Psoas muscle (tissue), 8 donors: Measurements from ENCODE around the gene THRB. TPM values are rescaled to one million over a fixed set of nuclear protein-coding genes. Genes with fewer than 3 reads are reported as not detected.

Source experiments
- ATAC-seq, 4 donors: fragments of 200-7000 bp; cut with Tn5 transposase; one replicate each; pipeline ENCODE4 v1.9.1; 2020; ENCODE audit warnings: moderate library complexity in 3 of 4, mild to moderate bottlenecking in 2 of 4
- DNase-seq, 2 donors: peaks; one replicate each; pipeline ENCODE4 v3.0.0-alpha.2; 2020
- H3K27ac ChIP-seq: fragments of 200-600 bp; one replicate; pipeline ENCODE4 v1.8.0; 2022
- H3K27me3 ChIP-seq, 3 donors: fragments of 200-600 bp in 1 of 3; one replicate each; pipeline versions ENCODE4 v1.6.1 to v1.8.0; 2013 to 2022; ENCODE audit warnings: low read length in 2 of 3, mild to moderate bottlenecking in 2 of 3, moderate library complexity in 1 of 3; ENCODE audit not compliant: insufficient read depth in 3 of 3
- H3K36me3 ChIP-seq, 2 donors: fragments of 200-600 bp in 1 of 2; one replicate each; pipeline versions ENCODE4 v1.6.1 to v1.8.0; 2013 to 2022; ENCODE audit warnings: low read depth in 1 of 2, mild to moderate bottlenecking in 1 of 2, moderate library complexity in 1 of 2; ENCODE audit not compliant: insufficient read depth in 1 of 2
- H3K4me1 ChIP-seq: fragments of 200-600 bp; one replicate; pipeline ENCODE4 v1.8.0; 2022
- H3K4me3 ChIP-seq: fragments of 200-600 bp; one replicate; pipeline ENCODE4 v1.8.0; 2022; ENCODE audit warnings: mild to moderate bottlenecking
- H3K9me3 ChIP-seq: fragments of 200-600 bp; one replicate; pipeline ENCODE4 v1.8.0; 2022
- CTCF ChIP-seq: fragments of 200-600 bp; IDR thresholded peaks from one replicate; pipeline ENCODE4 v1.8.0; 2022; ENCODE audit warnings: antibody characterized with exemption
- WGBS, 3 donors: extraction: QIAGEN DNeasy Blood & Tissue Kit; methylation state at CpG; one replicate each; pipeline versions ENCODE4 v1.1.6 to v1.1.7; 2013; 5-methylcytosine and 5-hydroxymethylcytosine counted together
- intact Hi-C, 2 donors: fragments of 100-400 bp; cut with DNase I; formaldehyde crosslinking; loops; one replicate each; pipeline versions ENCODE4 v1.11.0 to v1.14.2; 2022
- polyA plus RNA-seq, 3 donors: library from polyadenylated mRNA; stranded (reverse); fragments of 200-250 nt; gene quantifications; one replicate each; pipeline ENCODE4 v1.2.3, GENCODE V29; 2013
- total RNA-seq, 4 donors: library from RNA; stranded (reverse); fragmentation: NEBNext Ultra II Directional in 2 of 4; extraction: Animal tissue kit (Norgen Biotek cat#: 25700) in 2 of 4; gene quantifications; one replicate each; pipeline versions ENCODE4 v1.2.1 to v1.2.4, GENCODE V29; 2021 to 2023
- donor health status: healthy with polysubstance abuse.
- donor health status: DM: no; HTN: no; CAD: no; lungs with moderate emphysema.
- donor health status: Bipolar disorder and iron deficiency.
- donor health status: healthy.
- donor health status: DM: yes; HTN: yes; CAD: no.
- donor health status: DM: no; HTN: no; CAD: no.
- donor health status: DM: no; HTN: no; CAD: no.
- donor health status: DM: yes; HTN: yes; CAD: no.

THRB gene
- total and polyA plus RNA-seq, 7 donors, result 11.5 to 38.6 (median 31.4) TPM

GRCh38 chr3:24290596-24290995, 204.1 kb downstream of the THRB start:
- DNase-seq (no peak), ATAC-seq (no peak)
- Histone ChIP-seq H3K27ac (no peak overlapping the region), H3K9me3 (peaks cover 5% of the 10 kb centered on the region), H3K4me3 (no peak overlapping the region), H3K4me1 (peaks cover 40% of the 10 kb centered on the region), H3K27me3 (no peaks in the 10 kb centered on the region), H3K36me3 (peaks cover 0 to 8% of the 10 kb centered on the region in 2 donors)
- intact Hi-C loops, result no loop called here
- no peak for TF ChIP-seq CTCF
- WGBS, 3 donors, result 45 to 65% (median 46%) methylated on average over 3 of the region's 3 CpGs

- TF ChIP-seq CTCF, result no peak
- intact Hi-C loops, result no loop called here
- DNase-seq, result peak; percentile 16 to 63
- peak; percentile 70 to 82 (median 78) for ATAC-seq
- 18 to 32% (median 20%) methylated on average over 8 of the region's 8 CpGs for WGBS, 3 donors
- Histone ChIP-seq H3K27ac (peak overlapping the region; percentile 81), H3K27me3 (no peaks in the 10 kb centered on the region), H3K4me3 (peak overlapping the region; percentile 51), H3K9me3 (no peaks in the 10 kb centered on the region), H3K4me1 (peaks cover 40% of the 10 kb centered on the region), H3K36me3 (no peaks in the 10 kb centered on the region)
These were observed 206.0 kb downstream of the THRB start for GRCh38 chr3:24288496-24289236.

- ATAC-seq, result peak; percentile 77 to 96 (median 91)
- intact Hi-C loops, result no loop called here
- no peaks in the 10 kb centered on the region for H3K27me3 ChIP-seq
- peak overlapping the region; percentile 81 for H3K27ac ChIP-seq
- peak; percentile 44 to 75 for DNase-seq
- no peaks in the 10 kb centered on the region for H3K9me3 ChIP-seq
- 14 to 22% (median 15%) methylated on average over 3 of the region's 3 CpGs for WGBS, 3 donors
- peaks cover 40% of the 10 kb centered on the region for H3K4me1 ChIP-seq
- H3K4me3 ChIP-seq, result peak overlapping the region; percentile 51
- TF ChIP-seq CTCF, result no peak
- H3K36me3 ChIP-seq, result no peaks in the 10 kb centered on the region
These were observed 206.7 kb downstream of the THRB start for GRCh38 chr3:24287755-24288450.

DNA sequence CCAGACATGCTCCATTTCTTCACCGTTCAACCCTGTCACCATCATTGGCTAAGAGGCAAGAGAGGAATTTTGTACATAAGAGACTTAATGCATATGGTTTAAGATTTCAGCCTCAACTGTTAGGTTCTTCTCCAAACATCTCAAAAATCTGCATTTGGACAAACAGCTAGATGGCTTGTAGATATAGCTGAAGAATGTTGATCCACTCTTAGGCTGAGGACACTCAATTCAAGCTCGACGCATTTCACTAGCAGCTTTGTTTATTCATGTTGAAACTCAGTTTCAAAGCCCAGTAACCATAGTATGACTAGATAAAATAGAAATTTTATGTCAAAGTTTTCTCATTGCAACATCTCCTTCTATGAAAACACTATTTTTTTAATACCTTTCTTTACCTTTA, 208.2 kb downstream of the THRB start:
- no peak overlapping the region for H3K27ac ChIP-seq
- DNase-seq (no peak), ATAC-seq (no peak)
- H3K9me3 ChIP-seq, result no peaks in the 10 kb centered on the region
- H3K36me3 ChIP-seq, result no peaks in the 10 kb centered on the region
- no peaks in the 10 kb centered on the region for H3K27me3 ChIP-seq
- TF ChIP-seq CTCF, result no peak
- intact Hi-C loops, result no loop called here
- WGBS, 3 donors, result 73 to 90% (median 89%) methylated on average over 3 of the region's 3 CpGs
- peaks cover 37% of the 10 kb centered on the region for H3K4me1 ChIP-seq
- H3K4me3 ChIP-seq, result no peak overlapping the region
